ENCODE measurements around the gene CTTN.

DNA sequence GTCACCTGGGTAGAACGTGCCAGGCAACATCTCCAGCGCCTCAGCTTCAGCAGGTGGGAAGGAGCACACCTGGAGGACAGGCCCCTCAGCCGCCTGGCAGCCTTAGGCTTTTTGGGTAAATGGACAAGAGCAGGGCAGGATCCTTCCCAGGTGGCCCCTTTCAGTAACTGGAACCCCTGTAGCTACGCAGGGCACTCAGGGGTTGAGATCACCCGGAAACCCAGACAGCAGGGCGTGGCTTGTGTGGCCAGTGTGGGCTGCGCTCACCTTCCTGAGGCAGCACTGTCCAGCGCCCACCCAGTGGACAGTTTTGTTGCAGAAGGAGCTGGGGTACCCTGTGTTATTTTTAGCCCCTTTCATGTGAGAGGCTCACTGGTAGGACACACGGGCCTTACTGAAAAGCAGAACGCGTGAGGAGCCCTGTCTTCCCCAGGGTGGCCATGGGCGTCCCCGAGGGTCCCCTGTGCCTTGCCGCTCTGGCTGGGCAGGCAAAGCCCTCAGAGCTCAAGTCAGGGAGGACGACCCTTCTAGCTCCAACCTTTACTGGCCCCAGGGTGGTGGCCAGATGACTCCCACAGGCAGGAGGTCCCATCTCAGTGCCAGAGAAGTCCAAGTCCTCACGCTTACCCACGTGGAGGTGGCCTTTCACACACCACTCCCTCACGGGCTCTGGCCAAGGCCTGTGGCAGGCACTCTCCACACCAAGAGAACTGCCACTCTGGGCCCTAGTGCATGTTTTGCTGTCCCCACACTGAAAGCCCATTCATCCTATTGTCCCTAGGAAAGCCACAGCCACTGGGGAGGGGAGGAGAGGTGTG lies 75.8 kb downstream of the CTTN start:
- TF ChIP-seq, protein P1, sequence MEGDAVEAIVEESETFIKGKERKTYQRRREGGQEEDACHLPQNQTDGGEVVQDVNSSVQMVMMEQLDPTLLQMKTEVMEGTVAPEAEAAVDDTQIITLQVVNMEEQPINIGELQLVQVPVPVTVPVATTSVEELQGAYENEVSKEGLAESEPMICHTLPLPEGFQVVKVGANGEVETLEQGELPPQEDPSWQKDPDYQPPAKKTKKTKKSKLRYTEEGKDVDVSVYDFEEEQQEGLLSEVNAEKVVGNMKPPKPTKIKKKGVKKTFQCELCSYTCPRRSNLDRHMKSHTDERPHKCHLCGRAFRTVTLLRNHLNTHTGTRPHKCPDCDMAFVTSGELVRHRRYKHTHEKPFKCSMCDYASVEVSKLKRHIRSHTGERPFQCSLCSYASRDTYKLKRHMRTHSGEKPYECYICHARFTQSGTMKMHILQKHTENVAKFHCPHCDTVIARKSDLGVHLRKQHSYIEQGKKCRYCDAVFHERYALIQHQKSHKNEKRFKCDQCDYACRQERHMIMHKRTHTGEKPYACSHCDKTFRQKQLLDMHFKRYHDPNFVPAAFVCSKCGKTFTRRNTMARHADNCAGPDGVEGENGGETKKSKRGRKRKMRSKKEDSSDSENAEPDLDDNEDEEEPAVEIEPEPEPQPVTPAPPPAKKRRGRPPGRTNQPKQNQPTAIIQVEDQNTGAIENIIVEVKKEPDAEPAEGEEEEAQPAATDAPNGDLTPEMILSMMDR (IDR thresholded peaks at IDR 0.05) = no peak
- TF ChIP-seq POLR2A (IDR thresholded peaks at IDR 0.05) = no peak
